CD4-positive, alpha-beta T cell treated with Interleukin-4 for 4 hours (primary cell): Measurements from ENCODE around the gene PSMD12.
A peak's percentile ranks its signal among the peaks of the same experiment; 100 is the strongest.
"Not testable (repeated sequence)": the region's sequence is repeated elsewhere in the genome, so short reads cannot be mapped to it uniquely, and the experiment has no call there.

Source experiments
- DNase-seq: peaks from one replicate; pipeline ENCODE4 v3.0.0-alpha.2; 2020

PSMD12 gene

DNA sequence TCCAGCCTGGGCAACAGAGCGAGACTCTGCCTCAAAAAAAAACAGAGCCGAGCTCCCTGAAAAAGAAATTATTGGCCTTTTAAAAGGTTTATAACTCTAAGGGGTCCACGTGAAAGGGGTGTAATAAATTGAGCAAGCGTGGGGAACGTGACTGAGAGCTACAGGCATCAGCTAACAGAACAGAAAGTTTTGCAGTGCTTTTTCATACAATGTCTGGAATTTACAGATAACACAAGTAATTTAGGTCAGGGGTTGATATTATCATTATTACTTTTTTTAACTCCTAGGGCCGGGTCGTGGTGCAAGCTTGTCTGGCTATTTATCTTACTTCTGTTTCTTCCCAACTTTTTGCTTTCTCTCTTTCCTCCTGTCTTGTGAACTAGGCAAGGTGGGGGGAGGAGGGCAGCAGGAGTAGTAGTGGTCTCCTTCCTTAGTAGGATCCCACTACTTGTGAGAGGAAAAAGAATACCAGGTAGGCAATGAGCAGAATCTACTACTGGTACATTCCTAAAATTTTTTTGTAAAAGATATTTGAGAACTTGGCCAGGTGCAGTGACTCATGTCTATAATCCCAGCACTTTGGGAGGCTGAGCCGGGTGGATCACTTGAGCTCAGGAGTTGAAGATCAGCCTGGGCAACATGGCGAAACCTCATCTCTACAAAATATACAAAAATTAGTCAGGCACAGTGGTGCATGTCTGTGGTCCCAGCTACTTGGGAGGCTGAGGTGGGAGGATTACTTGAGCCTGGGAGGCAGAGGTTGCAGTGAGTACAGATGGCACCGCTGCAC, 60.7 kb downstream of the PSMD12 start:
- not testable (repeated sequence) for DNase-seq

GRCh38 chr17:67297454-67297960, 68.9 kb downstream of the PSMD12 start:
- DNase-seq, result no peak

- no peak for DNase-seq
Observed at GRCh38 chr17:67294451-67295199, 71.8 kb downstream of the PSMD12 start.

- peak; percentile 70 for DNase-seq
Observed at GRCh38 chr17:67293251-67294203, 72.8 kb downstream of the PSMD12 start.

GRCh38 chr17:67290711-67291291, 75.6 kb downstream of the PSMD12 start:
- no peak for DNase-seq

DNA sequence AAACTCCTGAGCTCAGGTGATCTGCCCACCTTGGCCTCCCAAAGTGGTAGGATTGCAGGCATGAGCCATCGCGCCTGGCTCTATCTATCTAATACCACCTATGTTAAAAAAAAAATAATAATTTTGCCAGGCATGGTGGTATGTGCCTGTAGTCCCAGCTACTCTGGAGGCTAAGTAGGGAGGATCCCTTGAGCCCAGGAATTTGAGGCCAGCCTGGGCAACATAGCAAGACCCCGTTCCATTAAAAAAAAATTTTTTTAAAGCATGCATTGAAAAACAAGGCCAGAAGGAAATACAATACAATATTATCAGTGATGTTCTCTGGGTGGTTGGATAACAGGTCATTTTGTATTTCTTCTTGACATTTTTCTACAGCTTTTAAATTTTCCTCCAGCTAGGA, 76.1 kb downstream of the PSMD12 start:
- DNase-seq, result no peak

DNA sequence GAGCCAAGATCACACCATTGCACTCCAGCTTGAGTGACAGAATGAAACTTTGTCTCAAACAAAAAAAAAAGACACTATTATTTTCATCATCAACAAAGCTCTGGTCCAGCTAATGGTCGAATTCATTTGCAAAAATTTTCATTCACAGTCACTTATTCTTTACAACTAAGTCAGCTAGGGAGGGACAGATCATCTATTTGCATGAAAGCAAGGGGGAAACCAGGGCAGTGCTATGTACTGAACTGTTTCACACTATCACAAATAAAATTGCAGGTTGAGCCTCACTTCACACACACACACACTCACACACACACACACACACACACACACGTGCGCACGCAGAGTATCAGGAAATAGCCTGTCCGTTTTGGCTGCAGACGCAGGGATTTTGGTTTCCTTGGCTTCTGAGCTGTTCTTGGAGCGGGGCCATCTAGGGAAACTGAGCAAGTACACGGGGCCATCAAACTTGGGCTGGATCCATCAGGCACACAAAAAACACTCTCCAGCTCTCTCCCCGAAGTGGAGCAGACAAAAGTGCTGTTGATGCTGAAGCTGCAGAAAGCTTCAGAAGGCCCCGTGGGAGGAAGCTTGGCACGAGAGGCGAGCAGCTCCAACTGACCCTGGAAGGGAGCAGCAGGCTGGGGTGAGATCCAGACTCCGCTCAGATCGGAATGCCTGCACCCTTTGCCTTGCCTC, 77.0 kb downstream of the PSMD12 start:
- no peak for DNase-seq
